HK-2 (cell line): ENCODE measurements around the gene LZTR1.
A peak's percentile ranks its signal among the peaks of the same experiment; 100 is the strongest.
"Not testable (repeated sequence)": the region's sequence is repeated elsewhere in the genome, so short reads cannot be mapped to it uniquely, and the experiment has no call there.

Experiments used
- DNase-seq: peaks from one replicate; pipeline ENCODE4 v3.0.0-alpha.2; 2018; ENCODE audit not compliant: unreplicated experiment

The LZTR1 gene

DNA sequence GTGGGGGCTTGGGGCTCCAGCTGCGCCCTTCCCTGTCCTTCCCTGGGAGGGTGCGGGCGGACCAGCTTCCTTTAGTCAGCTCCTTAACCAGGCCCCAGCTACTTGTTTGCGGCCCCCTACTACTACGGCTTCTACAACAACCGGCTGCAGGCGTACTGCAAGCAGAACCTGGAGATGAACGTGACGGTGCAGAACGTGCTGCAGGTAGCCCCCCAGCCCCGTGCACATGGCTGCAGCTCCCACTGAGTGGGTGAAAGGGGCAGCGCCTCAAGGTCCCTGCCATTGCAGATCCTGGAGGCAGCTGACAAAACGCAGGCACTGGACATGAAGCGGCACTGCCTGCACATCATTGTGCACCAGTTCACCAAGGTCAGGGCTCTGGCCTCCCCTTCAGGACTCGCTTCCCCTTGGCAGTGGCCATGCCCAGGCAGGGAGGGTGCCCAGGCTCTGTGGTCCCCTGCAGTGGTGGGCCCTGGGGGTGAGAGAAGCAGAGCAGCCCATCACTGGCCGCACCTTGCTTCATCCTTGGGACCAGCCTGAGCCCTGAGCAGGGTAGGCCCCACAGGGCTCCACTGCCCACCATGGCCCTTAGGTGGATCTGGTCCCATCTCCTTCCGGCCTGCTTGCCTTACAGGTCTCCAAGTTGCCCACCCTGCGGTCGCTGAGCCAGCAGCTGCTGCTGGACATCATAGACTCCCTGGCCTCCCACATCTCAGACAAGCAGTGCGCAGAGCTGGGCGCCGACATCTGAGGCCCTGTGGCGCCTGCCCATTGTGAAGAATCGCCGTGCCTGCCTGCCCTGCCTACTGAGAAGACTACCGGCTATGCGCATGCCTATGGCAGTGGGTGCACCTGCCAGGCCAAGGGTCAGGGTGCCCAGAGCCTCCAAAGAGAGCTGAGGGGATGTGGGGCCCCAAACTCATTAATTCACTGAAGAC, 14.8 kb downstream of the LZTR1 start:
- no peak for DNase-seq

DNA sequence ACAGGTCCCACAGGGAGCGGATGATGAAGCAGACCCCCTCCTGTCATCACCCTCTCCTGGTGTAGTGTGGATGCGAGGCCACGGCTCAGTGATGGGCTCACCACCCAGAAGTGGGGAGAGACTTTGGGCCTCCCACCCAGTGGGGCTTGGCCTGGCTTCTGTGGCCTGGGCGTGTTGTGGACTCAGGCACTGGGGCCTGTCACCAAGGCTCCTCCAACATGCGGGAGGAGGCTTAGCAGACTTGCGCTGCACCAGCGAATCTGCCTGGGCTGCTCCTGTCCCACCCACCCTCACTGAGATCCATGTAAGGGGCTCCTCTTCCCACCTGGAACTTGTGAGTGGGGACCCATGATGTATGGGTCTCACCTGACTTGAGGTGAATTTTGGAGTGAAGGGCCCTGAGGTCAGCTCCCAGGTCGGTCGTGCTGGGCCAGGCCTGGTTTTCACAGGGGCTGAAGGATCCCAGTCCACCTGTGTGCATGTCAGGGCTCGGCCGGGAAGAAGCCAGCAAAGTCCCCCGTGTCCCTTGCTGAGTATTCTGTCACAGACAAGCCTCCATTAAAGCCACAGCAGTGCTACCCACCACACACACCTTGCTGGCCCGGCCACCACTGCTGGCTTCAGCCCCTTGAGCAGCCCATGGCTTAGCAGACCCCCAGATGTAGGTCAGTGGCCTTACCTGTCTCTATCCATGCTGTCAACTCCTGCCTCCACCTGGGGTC, 15.6 kb downstream of the LZTR1 start:
- DNase-seq = no peak

DNA sequence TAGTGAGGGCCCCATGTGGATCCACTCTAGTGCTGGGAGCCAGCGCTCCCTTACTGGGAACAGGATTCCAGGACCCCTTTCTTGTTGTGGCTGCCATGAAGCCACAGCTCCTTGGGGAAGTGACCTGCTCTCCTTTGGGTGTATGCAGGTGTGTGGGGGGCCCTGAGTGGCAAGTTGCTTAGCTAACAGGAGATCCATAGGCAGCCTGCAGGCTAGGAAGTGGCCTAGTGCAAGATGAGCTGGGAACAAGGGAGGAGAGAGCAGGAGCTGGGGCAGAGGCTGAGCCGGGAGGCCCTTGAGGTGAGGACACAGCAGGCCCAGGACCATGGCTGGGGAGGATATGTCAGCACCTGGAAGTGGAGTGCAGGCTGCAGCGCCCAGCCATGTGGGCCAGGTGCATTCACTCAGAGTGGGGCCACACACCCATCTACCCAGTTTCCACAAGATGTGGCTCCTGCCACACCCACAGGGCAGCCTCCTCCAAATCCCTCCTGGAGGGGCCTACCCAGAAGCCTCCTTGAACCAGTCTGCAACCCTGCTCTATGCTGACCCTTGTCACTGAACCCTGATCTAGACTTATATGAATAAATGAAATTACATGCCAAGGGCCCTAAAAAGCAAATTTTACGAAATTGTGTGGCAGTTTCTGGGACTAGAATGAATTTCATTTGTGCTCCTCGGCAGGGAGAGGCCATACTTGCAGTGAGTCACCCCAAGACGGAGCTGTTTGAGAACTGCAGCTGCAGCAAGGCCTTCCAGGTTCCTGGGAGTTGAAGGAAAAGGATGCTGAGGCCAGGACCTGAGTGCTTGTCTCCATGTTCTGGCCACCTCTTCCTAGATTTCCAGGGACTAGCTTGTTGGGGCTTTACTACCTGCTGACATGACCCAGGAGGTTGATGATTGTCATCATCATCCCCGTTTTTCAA, 16.6 kb downstream of the LZTR1 start:
- DNase-seq = no peak

DNA sequence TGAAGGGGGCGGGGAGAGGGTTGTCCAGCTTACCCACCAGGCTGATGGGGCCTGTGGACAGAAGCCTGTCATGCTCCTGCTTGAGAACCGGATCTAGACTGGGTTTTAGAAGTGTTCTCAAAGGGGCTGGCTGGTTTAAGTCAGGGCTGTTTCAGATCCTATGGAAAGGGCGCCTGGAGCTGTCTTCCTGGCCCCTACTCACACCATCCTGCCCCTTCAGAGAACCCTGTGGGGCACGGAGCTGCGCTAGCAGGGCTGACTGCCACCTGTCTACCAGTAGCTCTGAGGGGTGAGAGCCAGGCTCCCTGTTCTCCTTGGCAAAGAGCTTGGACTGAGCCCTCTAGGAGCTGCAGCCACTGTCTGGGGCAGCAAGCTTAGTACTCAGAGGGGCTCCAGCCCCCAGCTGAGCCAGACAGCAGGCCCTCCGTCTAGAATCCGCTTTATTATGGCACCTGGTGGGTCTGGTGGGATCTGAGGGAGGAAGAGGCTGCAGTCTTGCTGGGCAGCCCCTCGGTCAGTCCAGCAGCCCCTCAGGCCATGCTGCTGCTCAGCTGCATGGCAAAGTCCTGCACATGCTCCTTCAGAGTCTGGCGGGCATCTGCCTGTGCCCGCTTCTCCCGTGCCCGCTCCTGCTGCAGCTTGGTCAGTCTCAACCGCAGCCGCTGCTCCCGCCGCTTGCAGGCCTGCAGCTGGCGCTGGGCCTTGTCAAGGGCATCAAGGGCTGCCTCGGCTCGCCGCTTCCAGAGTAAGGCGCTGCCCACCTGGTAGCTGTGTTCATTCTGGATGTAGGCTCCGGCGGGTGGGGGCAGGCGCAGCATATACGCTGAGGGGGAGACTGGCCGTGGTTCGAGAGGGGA, 17.5 kb downstream of the LZTR1 start:
- DNase-seq = no peak

DNA sequence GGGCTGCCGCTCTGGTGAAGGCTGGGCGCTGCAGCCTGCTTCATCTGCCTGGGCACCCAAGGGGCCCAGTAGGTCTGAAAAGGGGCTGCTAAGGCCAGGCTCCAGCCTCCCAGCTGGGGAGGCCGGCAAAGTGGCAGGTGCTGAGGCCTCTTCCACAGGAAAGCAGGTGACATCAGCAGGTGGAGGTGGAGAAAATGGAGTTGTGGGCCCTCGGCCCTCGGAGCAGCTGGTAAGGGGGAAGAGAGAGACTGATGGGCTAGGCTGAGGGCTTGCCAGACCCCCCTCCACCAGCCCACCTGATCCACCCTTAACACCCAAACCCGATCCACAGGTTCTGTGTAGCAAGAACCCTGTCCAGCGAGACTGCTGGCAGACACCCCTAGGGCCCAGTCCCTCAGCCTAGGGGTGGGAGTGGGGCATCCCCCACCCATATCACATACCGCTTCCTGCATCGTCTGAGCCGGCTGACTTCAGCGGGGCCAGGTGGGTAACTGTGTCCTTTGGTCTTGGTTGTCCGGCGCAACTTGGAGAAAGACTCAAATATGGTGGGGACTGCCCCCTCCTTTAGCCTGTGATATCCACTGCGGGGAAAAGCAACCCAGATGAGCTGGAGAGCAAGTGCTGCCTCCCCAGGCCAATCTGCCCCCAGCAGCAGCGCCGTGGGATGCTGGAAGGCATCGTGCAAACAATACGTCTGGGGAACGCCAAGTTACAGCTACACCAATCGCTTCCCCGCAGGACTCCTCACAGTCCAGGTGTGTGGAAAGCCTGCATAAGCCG, 18.3 kb downstream of the LZTR1 start:
- no peak for DNase-seq

DNA sequence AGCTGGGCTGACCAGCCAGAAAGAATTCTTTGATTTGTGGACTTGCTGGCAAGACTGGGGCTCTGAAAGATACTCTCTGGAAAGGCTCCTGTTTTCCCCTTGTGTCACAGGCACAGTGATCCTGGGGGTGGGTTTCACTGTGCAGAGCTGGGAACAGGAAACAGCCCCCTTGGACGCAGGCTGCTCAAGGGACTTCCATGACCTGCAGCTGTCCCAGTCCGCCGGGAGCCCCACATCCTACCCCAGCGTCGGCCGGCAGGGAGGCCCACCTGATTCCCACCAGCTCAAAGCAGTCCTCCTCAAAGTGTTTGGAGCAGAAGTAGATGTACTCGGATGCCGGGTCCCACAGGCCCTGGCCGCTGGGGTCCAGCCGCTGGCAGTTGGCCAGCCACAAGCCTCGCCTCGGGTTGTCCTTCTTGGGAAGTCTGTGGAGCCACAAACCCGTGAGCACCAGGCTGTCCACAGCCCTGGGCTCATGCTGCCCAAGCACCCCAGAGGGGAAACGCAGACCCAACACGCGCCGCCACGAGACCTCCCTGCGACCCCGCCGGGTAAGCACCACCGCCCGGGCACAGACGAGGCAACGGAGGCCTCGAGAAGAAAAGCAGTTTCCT, 19.0 kb downstream of the LZTR1 start:
- no peak for DNase-seq

DNA sequence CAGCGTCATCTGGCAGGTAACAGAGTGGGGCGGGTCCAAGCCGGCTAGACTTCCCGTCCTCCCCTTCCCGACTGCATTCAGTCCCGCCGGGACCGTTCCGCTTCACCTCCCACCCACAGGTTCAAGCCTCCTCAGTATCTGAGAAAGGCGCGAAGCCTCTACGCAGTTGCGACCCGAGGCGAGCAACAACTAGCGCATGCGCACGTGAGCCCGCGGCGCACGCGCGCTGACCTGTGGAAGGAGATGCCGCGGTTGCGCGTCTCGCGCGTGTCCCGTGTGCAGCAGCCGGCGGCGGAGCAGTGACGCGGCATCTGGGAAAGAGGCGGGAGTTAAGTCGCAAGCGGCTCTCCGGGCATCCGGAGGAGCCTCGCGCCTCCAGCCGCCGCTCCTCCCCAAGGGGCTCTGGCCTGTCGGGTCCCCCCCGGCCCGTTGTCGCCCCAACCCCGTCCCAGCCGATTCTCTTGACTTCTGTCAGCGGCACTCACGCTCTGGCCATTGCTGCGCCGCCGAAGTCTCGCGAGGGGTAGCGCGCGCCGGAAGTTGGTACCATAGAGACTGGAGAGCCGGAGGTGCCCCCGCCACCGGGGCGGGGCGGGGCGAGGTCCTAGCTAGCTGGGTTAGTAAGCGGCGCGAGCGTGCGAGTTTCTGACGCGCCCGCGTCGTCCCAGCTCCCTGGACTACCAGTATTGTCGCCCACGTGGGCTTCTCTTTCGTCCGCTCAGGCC, 19.7 kb downstream of the LZTR1 start, which contains the start of gene THAP7:
Gene THAP7 (minus strand): TSS at position 518 of the 725 bp plus-strand sequence. CDS start 207 bp downstream, at position 311.
- DNase-seq = peak; percentile 95

DNA sequence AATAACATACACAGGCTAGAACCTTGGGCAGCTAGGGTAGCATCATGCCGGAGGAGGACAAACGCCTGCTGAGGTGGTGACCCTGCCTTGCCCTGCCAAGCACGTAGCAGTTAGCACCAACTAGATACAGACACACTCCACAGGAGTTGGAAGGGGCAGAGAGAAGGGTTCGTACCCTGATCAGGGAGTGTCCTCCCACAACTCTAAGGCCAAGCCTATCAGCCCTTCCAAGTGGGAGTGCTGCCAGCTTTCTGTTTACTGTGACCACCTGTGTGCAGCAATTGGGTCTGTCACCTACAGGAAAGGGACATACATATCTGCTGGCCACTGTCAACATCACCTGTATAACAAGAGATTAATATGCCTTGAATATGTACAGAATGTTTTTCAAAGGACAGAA, 21.7 kb downstream of the LZTR1 start:
- DNase-seq = no peak

DNA sequence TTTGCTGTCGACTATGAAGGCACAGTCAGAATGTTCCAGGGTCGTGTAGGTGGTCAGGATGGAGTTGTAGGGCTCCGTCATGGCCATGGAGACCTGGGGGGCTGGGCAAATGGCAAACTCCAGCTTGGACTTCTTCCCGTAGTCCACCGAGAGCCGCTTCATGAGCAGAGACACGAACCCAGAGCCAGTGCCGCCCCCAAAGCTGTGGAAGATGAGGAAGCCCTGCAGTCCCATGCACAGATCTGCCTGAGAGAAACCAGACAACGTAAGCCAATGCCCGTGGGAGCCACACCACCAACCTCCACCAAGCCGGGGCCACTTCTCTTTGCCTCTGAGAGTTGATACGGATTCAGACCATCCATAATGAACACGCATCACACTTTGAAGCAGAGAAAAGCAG, 27.1 kb downstream of the LZTR1 start:
- DNase-seq = not testable (repeated sequence)

DNA sequence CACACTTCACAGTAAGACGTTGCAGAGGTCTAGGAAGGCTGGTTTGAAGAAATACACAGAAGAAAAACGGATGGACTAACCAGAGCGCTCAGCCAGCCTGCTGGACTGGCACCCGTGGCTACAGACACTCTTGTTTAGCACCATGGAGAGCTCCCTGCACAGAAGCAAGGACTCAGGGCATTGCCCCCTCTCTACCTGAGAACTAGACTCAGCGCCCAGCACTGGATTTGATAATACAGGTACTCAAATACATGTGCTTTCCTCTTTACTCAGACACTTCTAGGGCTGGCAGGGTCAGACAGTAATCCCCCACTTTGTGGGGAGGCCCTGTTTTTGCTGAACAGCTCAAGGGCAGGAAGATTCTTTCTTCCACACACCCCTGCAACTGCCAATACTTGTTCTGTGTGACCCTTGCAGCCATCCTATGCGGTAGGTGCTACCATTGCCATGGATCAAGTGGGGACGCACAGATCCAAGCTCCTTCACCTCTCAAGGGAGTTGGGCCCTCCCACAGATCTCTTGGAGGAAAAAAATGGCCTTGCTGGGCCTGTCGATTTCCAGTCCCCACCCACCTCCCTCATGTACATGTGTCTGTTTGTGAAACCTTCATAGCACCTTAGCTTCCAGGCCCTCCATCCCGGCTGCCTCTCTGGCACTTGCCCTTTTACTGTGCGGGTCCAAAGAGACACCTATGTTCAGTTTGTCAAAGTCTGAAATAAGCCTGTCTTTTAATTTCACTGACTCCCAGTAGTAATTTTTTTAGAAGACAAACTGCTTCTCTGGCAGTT, 27.7 kb downstream of the LZTR1 start:
- DNase-seq = no peak

DNA sequence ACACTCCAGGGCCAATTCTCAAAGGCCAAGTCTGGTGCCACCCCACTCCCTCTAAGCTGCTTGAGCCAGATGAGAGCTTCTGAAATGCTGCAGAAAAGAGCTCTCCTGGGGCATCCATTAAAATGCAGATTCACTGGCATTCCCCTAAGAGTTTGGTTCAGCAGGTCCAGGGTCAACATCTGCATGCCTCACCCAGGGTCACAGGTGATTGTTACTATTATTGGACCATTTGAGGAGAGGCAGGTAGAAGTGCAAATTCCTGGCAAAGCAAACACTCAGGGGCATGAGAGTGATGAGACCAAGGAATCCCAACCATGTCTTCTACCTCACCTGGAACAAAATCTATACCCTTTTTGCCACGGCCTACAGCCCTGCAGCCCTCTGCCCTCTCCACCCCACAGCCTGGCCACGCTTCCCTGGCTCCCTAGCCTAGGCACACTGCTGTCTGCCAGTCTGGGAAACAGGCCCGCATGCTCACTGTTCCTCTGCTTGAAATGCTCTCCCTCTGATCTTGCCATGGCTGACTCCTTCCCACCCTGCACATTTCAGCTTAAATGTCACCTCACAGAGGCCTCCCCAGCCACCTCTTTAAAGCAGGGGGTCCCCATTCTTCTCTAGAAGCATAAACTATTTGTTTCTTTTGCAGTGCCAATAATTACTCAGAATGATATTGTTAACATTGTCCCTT, 28.5 kb downstream of the LZTR1 start:
- DNase-seq = no peak

DNA sequence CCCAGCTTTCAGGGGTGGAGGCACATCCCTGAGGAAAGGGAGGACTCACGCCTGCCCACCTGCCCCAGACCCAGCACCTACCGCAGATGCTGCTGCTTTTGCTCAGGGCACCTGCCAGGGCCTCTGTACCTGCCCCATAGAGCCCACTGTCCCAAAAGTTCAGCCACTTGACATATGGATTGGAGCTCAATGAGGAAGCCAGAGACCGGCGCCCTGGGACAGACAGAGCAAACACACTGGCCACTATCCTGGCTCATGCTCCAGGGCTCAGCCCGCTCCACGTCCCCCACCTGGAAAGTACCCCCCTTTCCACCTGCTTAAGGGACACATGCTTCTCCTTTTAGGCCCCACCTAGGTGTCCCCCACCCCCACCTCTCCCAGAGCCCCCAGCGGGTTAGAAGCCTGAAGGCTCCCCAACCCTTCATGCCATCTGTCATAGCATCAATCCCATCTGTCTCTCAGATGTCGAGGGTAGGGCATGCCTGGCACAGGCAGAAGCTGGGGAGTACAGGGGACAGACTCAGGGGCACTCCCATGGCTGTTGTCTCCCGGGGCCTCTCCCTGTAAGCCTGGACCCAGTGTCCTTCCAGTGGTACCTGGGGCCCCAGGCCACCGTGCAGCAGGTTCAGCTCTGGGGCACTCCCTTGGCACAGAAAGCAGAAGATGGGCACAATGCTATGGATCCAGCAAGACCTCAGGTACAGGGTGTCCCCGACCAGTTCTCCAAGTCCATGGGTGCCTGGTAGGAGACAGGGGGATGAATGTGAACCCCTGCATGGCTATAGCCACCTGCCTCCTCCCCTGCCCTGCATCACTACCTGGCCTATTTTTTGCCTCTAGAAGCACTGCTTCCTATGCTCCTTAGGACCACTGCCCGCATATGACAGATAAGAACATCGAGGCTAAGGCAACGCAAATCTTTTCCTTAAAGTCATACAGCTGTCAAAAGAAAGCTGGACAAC, 30.6 kb downstream of the LZTR1 start:
- no peak for DNase-seq

DNA sequence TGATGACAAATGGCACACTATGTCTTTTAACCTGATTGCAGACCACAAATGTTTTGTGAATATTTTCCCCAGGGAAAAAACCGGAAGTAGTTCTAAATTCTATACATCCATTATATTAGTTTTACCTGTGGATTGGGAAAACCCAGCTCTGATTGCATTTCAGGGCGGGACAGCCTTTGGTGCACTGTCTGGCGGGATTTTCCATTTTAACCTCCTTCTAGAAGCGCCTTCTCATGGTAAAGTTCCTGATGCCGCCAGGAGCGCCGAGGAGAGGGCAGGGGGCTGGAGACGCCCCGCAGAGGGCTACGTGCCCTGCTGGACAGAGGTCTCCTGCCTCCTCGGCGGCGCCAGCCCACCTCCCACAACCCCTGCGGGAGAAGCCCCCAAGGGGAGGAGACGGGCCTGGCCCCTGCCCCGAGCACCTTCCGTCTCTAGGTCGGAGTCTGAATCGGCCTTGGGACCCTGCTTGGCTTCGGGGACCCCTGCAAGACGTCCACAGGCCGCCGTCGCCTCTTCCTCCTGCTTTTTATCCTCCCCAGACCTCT, 31.6 kb downstream of the LZTR1 start:
- DNase-seq = no peak

DNA sequence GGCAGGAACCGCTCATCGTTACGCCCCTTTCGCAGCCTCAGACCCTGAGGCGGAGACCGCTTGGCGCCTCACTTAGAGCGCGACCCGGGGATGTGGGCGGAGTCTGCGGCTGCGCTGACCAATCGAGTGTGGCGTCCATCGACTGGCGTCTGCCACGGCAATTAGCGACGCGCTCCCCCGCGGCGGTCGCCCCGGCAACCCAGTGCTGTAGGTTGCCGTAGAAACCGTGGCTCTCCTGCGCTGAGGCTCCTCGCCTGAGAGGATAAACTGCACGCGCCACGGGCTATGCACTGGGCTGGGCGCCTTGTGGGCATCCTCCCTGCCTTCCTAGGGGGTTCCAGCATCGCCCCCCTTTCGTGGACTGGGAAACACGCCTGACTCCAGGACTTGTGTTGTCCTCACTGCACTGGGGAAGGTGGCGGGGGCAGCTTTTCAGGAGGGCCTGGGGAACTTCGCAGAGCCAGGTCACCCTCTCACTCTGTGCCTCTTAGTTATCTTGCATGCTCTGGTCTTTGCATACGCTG, 32.2 kb downstream of the LZTR1 start:
- peak; percentile 90 for DNase-seq

DNA sequence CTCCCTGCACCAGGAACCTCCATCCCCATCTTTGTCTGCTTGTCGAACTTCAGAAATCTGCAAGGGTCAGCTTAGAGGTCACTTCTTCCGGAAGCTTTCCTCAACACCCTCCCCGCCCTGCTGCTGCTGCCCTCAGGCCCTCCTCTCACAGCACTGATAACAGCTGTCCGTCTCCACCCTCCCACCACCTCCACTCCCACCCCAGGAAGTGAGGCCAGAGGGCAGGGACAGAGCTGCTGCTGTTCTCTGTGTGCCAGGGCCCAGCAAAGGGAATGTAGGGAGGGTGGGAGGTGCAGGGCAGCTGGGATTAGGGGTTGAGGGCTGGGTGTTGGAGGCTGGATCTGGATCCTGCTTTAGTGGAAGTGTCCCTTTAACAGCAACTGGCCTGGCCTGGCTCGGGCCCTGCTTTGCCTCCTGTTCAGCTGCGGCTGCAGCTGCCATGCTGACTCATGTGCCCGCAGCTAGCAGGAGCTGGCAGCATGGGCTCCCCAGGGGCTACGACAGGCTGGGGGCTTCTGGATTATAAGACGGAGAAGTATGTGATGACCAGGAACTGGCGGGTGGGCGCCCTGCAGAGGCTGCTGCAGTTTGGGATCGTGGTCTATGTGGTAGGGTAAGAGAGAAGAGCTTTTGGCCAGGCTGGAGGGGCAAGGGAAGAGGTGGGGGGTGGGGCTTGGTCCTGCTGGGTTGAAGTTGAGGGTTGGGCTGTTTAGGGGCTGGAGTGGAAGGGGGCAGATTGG, 32.8 kb downstream of the LZTR1 start, which contains the start of gene P2RX6:
Gene P2RX6 (plus strand): TSS at position 440 of the 740 bp plus-strand sequence. CDS start 10 bp downstream, at position 450.
- peak; percentile 50 for DNase-seq
